GM19397 (cell line): ENCODE results near the gene RC3H2.
A peak's percentile ranks its signal among the peaks of the same experiment; 100 is the strongest.
"Not testable (repeated sequence)": the region's sequence is repeated elsewhere in the genome, so short reads cannot be mapped to it uniquely, and the experiment has no call there.

Source experiments
- ATAC-seq: cut with Tn5 transposase; IDR thresholded peaks from one replicate; pipeline ENCODE4 v1.9.1; 2021; ENCODE audit warnings: mild to moderate bottlenecking, moderate library complexity; ENCODE audit not compliant: unreplicated experiment

Gene RC3H2

GRCh38 chr9:122810306-122810946 lies 94.7 kb downstream of the RC3H2 start:
- ATAC-seq = peak; percentile 75

DNA sequence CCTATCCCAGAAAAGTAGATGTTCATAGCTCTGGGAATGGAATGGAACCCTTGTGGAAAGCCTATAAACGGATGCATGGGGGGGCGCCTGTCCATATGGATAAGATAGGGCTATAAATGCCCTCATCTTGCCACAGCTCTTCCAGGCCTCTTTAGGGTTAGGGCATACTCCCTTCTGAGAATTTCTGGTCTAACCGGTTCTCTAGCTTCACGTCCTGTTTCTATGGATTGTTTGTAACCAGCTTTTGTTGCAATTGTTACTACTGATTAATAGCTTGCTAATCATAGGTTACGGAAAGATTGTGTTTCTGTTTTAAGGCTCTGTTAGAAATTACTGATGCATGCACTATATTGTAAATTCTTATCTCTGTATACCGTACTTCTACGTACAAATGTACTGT lies 95.9 kb downstream of the RC3H2 start:
- not testable (repeated sequence) for ATAC-seq

DNA sequence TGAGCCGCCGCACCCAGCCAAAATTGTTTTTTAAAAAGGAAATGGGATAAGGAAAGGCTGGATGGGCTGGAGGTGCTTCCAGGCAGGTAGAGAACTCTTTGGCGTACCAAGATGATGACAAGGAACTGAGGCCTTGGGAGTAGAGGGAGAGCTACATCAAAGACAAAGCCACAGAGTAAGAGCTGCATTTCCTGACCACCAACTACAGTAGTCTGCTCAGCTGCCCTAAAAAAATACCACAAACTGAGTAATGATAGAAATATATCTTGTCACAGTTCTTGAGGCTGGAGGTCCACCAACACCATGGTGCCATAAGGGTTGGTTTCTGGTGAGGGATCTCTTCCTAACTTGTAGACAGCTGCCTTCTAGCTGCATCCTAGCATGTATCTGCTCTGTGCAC lies 97.0 kb downstream of the RC3H2 start:
- ATAC-seq = no peak

GRCh38 chr9:122807271-122807900 lies 97.8 kb downstream of the RC3H2 start:
- ATAC-seq = no peak

GRCh38 chr9:122806661-122807060 lies 98.5 kb downstream of the RC3H2 start:
- no peak for ATAC-seq

- ATAC-seq = no peak
Measured at GRCh38 chr9:122800066-122801060, 104.8 kb downstream of the RC3H2 start, which contains the start of gene OR1K1. Gene OR1K1 (plus strand): TSS chr9:122800123. CDS start chr9:122800123, 0 bp downstream.

- ATAC-seq = no peak
Measured at GRCh38 chr9:122797316-122798063, 107.7 kb downstream of the RC3H2 start.
